Subcutaneous adipose tissue (tissue), 4 donors: ENCODE results near the gene MVD. TPM values are rescaled to one million over a fixed set of nuclear protein-coding genes. Genes with fewer than 3 reads are reported as not detected.

ENCODE experiments used
- CTCF ChIP-seq: fragments of 450-650 bp; IDR thresholded peaks from one replicate; pipeline ENCODE4 v1.5.1; 2016; ENCODE audit warnings: low read depth, mild to moderate bottlenecking, control low read depth, antibody characterized with exemption, moderate library complexity
- total RNA-seq, 4 donors: library from RNA; depleted of rRNA; stranded (reverse); fragments of >200 nt; gene quantifications; one replicate each; pipeline ENCODE4 v1.1.0, GENCODE V29; 2016

MVD gene
- total RNA-seq, 4 donors from 2014 or later, result 10.1 to 23.4 (median 16.9) TPM

- no peak for TF ChIP-seq CTCF
Measured at GRCh38 chr16:88623858-88624257, 39.0 kb downstream of the MVD start.

GRCh38 chr16:88622866-88623265 lies 40.0 kb downstream of the MVD start:
- no peak for TF ChIP-seq CTCF

GRCh38 chr16:88622125-88622524 lies 40.8 kb downstream of the MVD start:
- no peak for TF ChIP-seq CTCF

- TF ChIP-seq CTCF, result no peak
Measured at GRCh38 chr16:88619859-88620815, 42.8 kb downstream of the MVD start.

GRCh38 chr16:88618956-88619667 lies 43.8 kb downstream of the MVD start:
- no peak for TF ChIP-seq CTCF

- no peak for TF ChIP-seq CTCF
Measured at GRCh38 chr16:88618182-88618955, 44.5 kb downstream of the MVD start.
